Adrenal gland (tissue), 12 donors: ENCODE data around the gene SETD4. TPM values are rescaled to one million over a fixed set of nuclear protein-coding genes. Genes with fewer than 3 reads are reported as not detected.

Experiments
- DNase-seq, 7 donors: peaks; one replicate each; pipeline ENCODE4 v3.0.0-alpha.2; 2019 to 2020
- H3K27ac ChIP-seq, 5 donors: fragments of 200-600 bp; sonication (generic) in 4 of 5; 1 replicate in 3 of 5; 2 replicates in 2 of 5; pipeline versions ENCODE4 v1.5.1 to v1.8.0; 2016 to 2020; ENCODE audit warnings: mild to moderate bottlenecking in 1 of 5
- H3K27me3 ChIP-seq: fragments of 200-600 bp; 2 replicates; pipeline ENCODE4 v1.8.0; 2021
- H3K36me3 ChIP-seq, 2 donors: fragments of 200-600 bp; replicated peaks in 1 of 2; 1 replicate in 1 of 2; 2 replicates in 1 of 2; pipeline versions ENCODE4 v1.5.1 to v1.8.0; 2018 to 2022
- H3K4me1 ChIP-seq, 2 donors: fragments of 200-600 bp; replicated peaks in 1 of 2; 1 replicate in 1 of 2; 2 replicates in 1 of 2; pipeline versions ENCODE4 v1.5.1 to v1.8.0; 2018 to 2021
- H3K4me3 ChIP-seq, 4 donors: fragments of 200-600 bp; sonication (generic) in 3 of 4; one replicate each; pipeline ENCODE4 v1.5.1; 2016 to 2018
- H3K9me3 ChIP-seq, 3 donors: fragments of 200-600 bp; sonication (generic) in 1 of 3; replicated peaks in 1 of 3; 1 replicate in 2 of 3; 2 replicates in 1 of 3; pipeline versions ENCODE4 v1.5.1 to v1.8.0; 2016 to 2021
- CTCF ChIP-seq, 6 experiments: fragments of 450-650 bp in 4 of 6; fragments of 200-600 bp in 2 of 6; sonication (generic) in 1 of 6; IDR thresholded peaks; 1 replicate in 5 of 6; 2 replicates in 1 of 6; pipeline versions ENCODE4 v1.5.1 to v1.8.0; 2016 to 2021; ENCODE audit warnings: antibody characterized with exemption in 6 of 6, mild to moderate bottlenecking in 2 of 6, moderate library complexity in 1 of 6
- POLR2A ChIP-seq, 2 donors: fragments of 450-650 bp; IDR thresholded peaks; one replicate each; pipeline ENCODE4 v1.6.1; 2017; ENCODE audit warnings: antibody characterized with exemption in 2 of 2, mild to moderate bottlenecking in 2 of 2, moderate library complexity in 1 of 2
- WGBS, 4 donors: extraction: QIAGEN DNeasy Blood & Tissue Kit in 2 of 4; methylation state at CpG; one replicate each; pipeline versions ENCODE4 v1.1.5 to v1.1.7; 2013 to 2017; 5-methylcytosine and 5-hydroxymethylcytosine counted together
- intact Hi-C, 2 donors: fragments of 100-400 bp; cut with DNase I; formaldehyde crosslinking; loops; one replicate each; pipeline versions ENCODE4 v1.14.1 to v1.15.0; 2022 to 2023
- polyA plus RNA-seq, 3 donors: library from polyadenylated mRNA; stranded (reverse); fragments of 200-250 nt in 2 of 3; fragments of 350-450 nt in 1 of 3; fragmentation: Illumina TruSeq in 1 of 3; extraction: RNeasy Lipid Tissue Mini Kit (QIAGEN cat#74804) in 1 of 3; gene quantifications; one replicate each; pipeline ENCODE4 v1.2.3, GENCODE V29; 2013 to 2014
- total RNA-seq, 9 donors: library from RNA; depleted of rRNA in 4 of 9; stranded (reverse); fragments of >200 nt in 4 of 9; fragments of 120-200 nt in 1 of 9; fragmentation: NEBNext Ultra II Directional in 1 of 9; extraction: Animal tissue kit (Norgen Biotek cat#: 25700) in 1 of 9; gene quantifications; one replicate each; pipeline versions ENCODE4 v1.1.0 to v1.2.4, GENCODE V29; 2013 to 2023
- donor health status: healthy with polysubstance abuse.
- donor health status: Bipolar disorder and iron deficiency.
- donor health status: DM: yes; HTN: yes; CAD: no.
- donor health status: DM: no; HTN: no; CAD: no.
- donor health status: DM: no; HTN: no; CAD: no.
- donor health status: DM: yes; HTN: yes; CAD: no.

The SETD4 gene
- total and polyA plus RNA-seq, 12 donors, result 7.9 to 24.5 (median 16.2) TPM

- intact Hi-C loops, result no loop called here
- no peaks in the 10 kb centered on the region for H3K36me3 ChIP-seq
These were observed 33.2 kb upstream of the SETD4 start for GRCh38 chr21:36093512-36093911.

DNA sequence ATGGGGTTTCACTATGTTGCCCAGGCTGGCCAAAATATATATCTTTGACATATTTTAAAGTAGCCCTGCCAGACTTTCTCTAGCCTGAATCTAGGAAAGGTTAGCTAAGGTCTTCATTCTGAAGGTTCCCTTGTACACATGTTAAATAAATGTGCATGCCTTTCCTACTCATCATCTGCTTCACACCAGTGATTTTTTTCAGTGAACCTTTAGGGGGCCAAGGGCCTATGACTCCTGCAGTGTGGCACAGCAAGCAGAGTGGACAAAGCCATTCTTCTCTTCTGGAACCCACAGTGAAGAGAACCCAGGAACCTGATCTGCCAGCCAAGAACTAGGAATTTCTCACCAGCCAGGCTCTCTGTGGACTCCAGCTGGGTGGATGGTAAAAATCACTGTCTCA is 32.4 kb upstream of the SETD4 start:
- Histone ChIP-seq H3K9me3 (no peaks in the 10 kb centered on the region), H3K36me3 (no peaks in the 10 kb centered on the region), H3K4me1 (peaks cover 0 to 2% of the 10 kb centered on the region in 2 donors), H3K4me3 (no peak overlapping the region), H3K27me3 (no peaks in the 10 kb centered on the region), H3K27ac (no peak overlapping the region)
- no peak for DNase-seq
- intact Hi-C loops, result no loop called here
- TF ChIP-seq POLR2A (IDR thresholded peaks at IDR 0.05), result no peak
- no peak for TF ChIP-seq CTCF (IDR thresholded peaks at IDR 0.05)

More at GRCh38 chr21:36093512-36093911, 33.2 kb upstream of the SETD4 start:
- no peak for TF ChIP-seq CTCF (IDR thresholded peaks at IDR 0.05)
- no peak for TF ChIP-seq POLR2A (IDR thresholded peaks at IDR 0.05)
- no peak for DNase-seq
- H3K27ac ChIP-seq, result no peak overlapping the region
- H3K27me3 ChIP-seq, result no peaks in the 10 kb centered on the region
- no peak overlapping the region for H3K4me3 ChIP-seq
- H3K4me1 ChIP-seq, result peaks cover 0 to 10% of the 10 kb centered on the region in 2 donors
- 75 to 100% (median 88%) methylated on average over 1 of the region's 1 CpG for WGBS, 4 donors
- H3K9me3 ChIP-seq, result no peaks in the 10 kb centered on the region

DNA sequence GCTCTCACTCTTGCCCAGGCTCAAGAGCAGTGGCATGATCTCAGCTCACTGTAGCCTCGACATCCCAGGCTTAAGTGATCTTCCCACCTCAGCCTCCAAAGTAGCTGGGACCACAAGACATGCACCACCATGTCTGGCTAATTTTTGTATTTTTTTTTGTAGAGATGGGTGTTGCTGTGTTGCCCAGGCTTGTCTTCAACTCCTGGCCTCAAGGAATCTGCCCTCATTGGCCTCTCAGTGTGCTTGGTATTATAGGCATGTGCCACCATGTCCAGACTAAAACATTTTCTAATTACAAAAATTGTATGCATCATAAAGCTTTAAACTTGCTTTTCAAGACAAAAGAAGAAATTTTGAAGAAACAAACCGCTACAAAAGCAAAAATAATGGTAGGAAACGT is 29.6 kb upstream of the SETD4 start:
- WGBS, 4 donors, result 79 to 93% (median 92%) methylated on average over 3 of the region's 3 CpGs
- intact Hi-C loops, result no loop called here
- DNase-seq, result no peak
- Histone ChIP-seq H3K4me1 (no peaks in the 10 kb centered on the region), H3K27ac (no peak overlapping the region), H3K4me3 (no peak overlapping the region), H3K36me3 (no peaks in the 10 kb centered on the region), H3K27me3 (no peaks in the 10 kb centered on the region), H3K9me3 (no peaks in the 10 kb centered on the region)
- no peak for TF ChIP-seq POLR2A (IDR thresholded peaks at IDR 0.05)
- TF ChIP-seq CTCF (IDR thresholded peaks at IDR 0.05), result no peak

GRCh38 chr21:36087362-36088138 is 27.2 kb upstream of the SETD4 start:
- intact Hi-C loops, result no loop called here
- Histone ChIP-seq H3K4me1 (no peaks in the 10 kb centered on the region), H3K27me3 (no peaks in the 10 kb centered on the region), H3K9me3 (no peaks in the 10 kb centered on the region), H3K36me3 (no peaks in the 10 kb centered on the region), H3K4me3 (no peak overlapping the region), H3K27ac (peak overlapping the region in 3 of 5 donors; percentile 21 to 45 (median 21))
- DNase-seq, result peak in 3 of 7 donors; percentile 41 to 51 (median 46)
- 39 to 48% (median 44%) methylated on average over 5 to 6 of the region's 6 CpGs for WGBS, 4 donors
- TF ChIP-seq CTCF (IDR thresholded peaks at IDR 0.05) (no peak), POLR2A (IDR thresholded peaks at IDR 0.05) (no peak)
